ENCODE data around the gene SIGLEC9. TPM values are rescaled to one million over a fixed set of nuclear protein-coding genes. Genes with fewer than 3 reads are reported as not detected.

Gene SIGLEC9
- total and polyA plus RNA-seq, 2 donors: 1.9 to 6.8 TPM

DNA sequence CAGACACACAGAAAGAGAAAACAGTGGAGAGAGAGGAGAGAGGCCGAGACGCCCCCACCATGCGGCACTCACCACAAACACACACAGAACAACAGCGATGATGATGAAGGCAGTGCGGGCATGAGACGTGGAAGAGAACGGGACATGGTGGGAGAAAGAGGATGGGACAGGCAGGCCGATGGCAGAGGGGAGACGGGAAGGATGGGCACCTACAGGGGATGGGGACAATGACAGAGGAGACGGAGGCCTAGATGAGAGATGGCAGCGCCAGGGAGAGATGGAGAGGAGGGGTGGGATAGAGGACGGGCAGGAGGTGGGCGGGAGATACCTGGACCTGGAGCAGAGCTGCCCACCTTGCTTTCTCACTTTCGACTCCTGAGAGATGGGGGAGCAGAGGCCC lies 40.9 kb upstream of the SIGLEC9 start:
- H3K4me1 ChIP-seq (ENCODE audit: control insufficient read depth in 2 of 2, insufficient read depth in 2 of 2, low read length in 2 of 2): no peaks in the 10 kb centered on the region
- no peak overlapping the region for H3K27ac ChIP-seq (ENCODE audit: low read depth in 1 of 2, low read length in 1 of 2)
- no peaks in the 10 kb centered on the region for H3K9me3 ChIP-seq (ENCODE audit: control insufficient read depth in 2 of 2, insufficient read depth in 1 of 2, low read length in 1 of 2)
- H3K4me3 ChIP-seq (ENCODE audit: low read length in 2 of 2): no peak overlapping the region
- H3K27me3 ChIP-seq (ENCODE audit: control insufficient read depth in 2 of 2, insufficient read depth in 1 of 2, low read length in 1 of 2): peaks cover 0 to 3% of the 10 kb centered on the region in 2 donors
- no peaks in the 10 kb centered on the region for H3K36me3 ChIP-seq (ENCODE audit: control insufficient read depth in 2 of 2, insufficient read depth in 2 of 2, low read length in 1 of 2)
- no peak for DNase-seq (ENCODE audit: low read depth in 6 of 9, low spot score in 9 of 9)
- WGBS: 87% methylated on average over 14 of the region's 14 CpGs

DNA sequence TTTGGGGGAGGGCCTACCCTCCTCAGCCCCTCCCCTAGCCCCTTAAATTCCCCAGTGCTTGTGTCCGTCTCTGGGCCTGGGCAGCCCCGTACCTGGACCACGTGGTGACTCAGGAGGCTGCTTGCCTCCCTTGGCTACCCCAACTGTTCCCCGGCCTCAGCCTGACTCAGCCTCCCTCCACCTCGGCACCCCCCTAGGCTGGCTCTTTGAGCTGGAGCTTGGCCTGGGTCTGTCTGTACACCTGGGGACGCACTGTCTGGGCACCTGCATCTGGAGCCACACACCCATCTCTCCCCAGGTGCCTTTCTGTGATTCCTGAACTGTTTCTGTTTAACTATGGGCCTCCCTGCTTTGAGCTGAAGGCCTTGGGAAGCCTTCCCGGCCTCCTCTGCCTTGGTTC lies 40.2 kb upstream of the SIGLEC9 start:
- H3K36me3 ChIP-seq (ENCODE audit: control insufficient read depth in 2 of 2, insufficient read depth in 2 of 2, low read length in 1 of 2): no peaks in the 10 kb centered on the region
- peaks cover 0 to 3% of the 10 kb centered on the region in 2 donors for H3K27me3 ChIP-seq (ENCODE audit: control insufficient read depth in 2 of 2, insufficient read depth in 1 of 2, low read length in 1 of 2)
- WGBS: 86% methylated on average over 7 of the region's 7 CpGs
- DNase-seq (ENCODE audit: low read depth in 6 of 9, low spot score in 9 of 9): no peak
- H3K27ac ChIP-seq (ENCODE audit: low read depth in 1 of 2, low read length in 1 of 2): no peak overlapping the region
- H3K9me3 ChIP-seq (ENCODE audit: control insufficient read depth in 2 of 2, insufficient read depth in 1 of 2, low read length in 1 of 2): no peaks in the 10 kb centered on the region
- no peak overlapping the region for H3K4me3 ChIP-seq (ENCODE audit: low read length in 2 of 2)
- H3K4me1 ChIP-seq (ENCODE audit: control insufficient read depth in 2 of 2, insufficient read depth in 2 of 2, low read length in 2 of 2): no peaks in the 10 kb centered on the region

DNA sequence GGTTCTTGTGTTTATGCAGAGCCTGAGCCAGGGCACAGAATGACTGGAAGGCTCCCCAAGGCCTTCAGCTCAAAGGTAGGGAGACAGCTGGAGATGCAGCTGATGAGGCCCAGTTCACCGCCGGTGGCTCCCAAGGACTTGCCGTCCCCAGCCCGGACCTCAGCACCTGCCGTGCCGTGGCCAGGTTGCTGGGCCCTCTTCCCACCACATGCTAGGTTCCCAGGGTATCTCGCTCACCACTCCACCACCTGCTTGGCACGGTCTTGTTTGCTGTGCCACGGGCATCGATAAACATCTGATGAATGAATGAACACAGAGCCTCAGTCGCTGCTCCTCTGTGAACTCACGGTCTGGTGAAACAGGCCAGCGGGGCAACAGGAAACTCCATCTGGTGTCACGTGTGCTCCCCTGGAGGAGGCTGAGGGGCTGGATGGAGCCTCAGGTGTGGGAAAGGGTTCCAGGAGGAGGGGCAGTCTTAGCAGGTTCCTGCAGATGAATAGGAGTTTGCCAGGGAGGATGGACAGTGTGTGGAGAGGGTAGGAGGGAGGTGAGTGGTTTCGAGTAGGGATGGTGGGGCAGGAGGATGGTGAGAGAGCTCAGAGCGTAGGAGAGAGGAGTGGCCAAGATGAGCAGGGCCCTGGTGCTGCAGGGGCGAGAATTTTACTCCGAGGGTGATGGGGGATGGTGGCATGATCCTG lies 38.4 kb upstream of the SIGLEC9 start:
- WGBS: 92% methylated on average over 18 of the region's 18 CpGs
- H3K36me3 ChIP-seq (ENCODE audit: control insufficient read depth in 2 of 2, insufficient read depth in 2 of 2, low read length in 1 of 2): no peaks in the 10 kb centered on the region
- no peak for DNase-seq (ENCODE audit: low read depth in 6 of 9, low spot score in 9 of 9)
- peaks cover 0 to 3% of the 10 kb centered on the region in 2 donors for H3K27me3 ChIP-seq (ENCODE audit: control insufficient read depth in 2 of 2, insufficient read depth in 1 of 2, low read length in 1 of 2)
- H3K27ac ChIP-seq (ENCODE audit: low read depth in 1 of 2, low read length in 1 of 2): no peak overlapping the region
- no peaks in the 10 kb centered on the region for H3K4me1 ChIP-seq (ENCODE audit: control insufficient read depth in 2 of 2, insufficient read depth in 2 of 2, low read length in 2 of 2)
- no peak overlapping the region for H3K4me3 ChIP-seq (ENCODE audit: low read length in 2 of 2)
- no peaks in the 10 kb centered on the region for H3K9me3 ChIP-seq (ENCODE audit: control insufficient read depth in 2 of 2, insufficient read depth in 1 of 2, low read length in 1 of 2)

DNA sequence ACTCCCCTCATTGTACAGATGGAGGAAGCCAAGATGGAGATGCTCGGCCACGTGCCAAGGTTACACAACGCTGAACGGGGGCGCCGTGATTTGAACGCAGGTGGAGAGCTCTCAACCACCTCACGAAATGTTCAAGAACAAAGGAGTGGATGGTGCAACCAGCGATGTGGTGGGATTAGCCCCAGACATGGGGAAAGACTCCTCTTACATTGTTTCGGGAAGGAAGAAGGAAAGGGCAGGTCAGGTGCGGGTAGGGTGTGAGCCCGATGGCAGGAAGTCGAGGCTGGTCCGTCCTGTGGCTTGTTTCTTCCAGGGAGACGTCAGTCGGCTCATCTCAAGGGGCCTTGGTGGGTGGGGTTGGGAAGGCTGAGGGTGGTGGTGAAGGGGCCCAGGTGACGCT lies 34.9 kb upstream of the SIGLEC9 start:
- WGBS: 94% methylated on average over 17 of the region's 17 CpGs
- no peaks in the 10 kb centered on the region for H3K4me1 ChIP-seq (ENCODE audit: control insufficient read depth in 2 of 2, insufficient read depth in 2 of 2, low read length in 2 of 2)
- H3K4me3 ChIP-seq (ENCODE audit: low read length in 2 of 2): no peak overlapping the region
- H3K27me3 ChIP-seq (ENCODE audit: control insufficient read depth in 2 of 2, insufficient read depth in 1 of 2, low read length in 1 of 2): no peaks in the 10 kb centered on the region
- no peaks in the 10 kb centered on the region for H3K9me3 ChIP-seq (ENCODE audit: control insufficient read depth in 2 of 2, insufficient read depth in 1 of 2, low read length in 1 of 2)
- no peak for DNase-seq (ENCODE audit: low read depth in 6 of 9, low spot score in 9 of 9)
- H3K36me3 ChIP-seq (ENCODE audit: control insufficient read depth in 2 of 2, insufficient read depth in 2 of 2, low read length in 1 of 2): no peaks in the 10 kb centered on the region
- H3K27ac ChIP-seq (ENCODE audit: low read depth in 1 of 2, low read length in 1 of 2): no peak overlapping the region

DNA sequence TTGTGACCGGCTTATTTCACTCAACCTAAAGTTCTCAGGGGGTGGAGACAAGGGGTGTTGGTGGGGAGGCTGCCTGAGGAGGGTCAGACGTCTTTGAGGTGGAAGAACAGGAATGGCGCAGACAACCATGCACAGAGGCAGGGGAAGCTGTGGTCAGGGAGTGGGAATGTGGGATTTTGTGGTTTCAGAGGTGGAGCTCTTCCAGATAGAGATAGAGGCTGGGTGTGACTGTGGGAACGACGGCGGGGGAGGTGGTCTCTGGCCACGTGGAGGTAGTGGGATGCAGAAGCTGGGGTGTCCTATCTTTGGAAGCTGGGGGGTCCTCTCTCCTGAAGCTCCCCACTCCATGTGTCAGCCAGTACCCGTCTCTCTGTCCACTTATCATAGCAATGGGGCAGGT lies 34.2 kb upstream of the SIGLEC9 start:
- no peaks in the 10 kb centered on the region for H3K4me1 ChIP-seq (ENCODE audit: control insufficient read depth in 2 of 2, insufficient read depth in 2 of 2, low read length in 2 of 2)
- H3K36me3 ChIP-seq (ENCODE audit: control insufficient read depth in 2 of 2, insufficient read depth in 2 of 2, low read length in 1 of 2): no peaks in the 10 kb centered on the region
- no peaks in the 10 kb centered on the region for H3K27me3 ChIP-seq (ENCODE audit: control insufficient read depth in 2 of 2, insufficient read depth in 1 of 2, low read length in 1 of 2)
- H3K27ac ChIP-seq (ENCODE audit: low read depth in 1 of 2, low read length in 1 of 2): no peak overlapping the region
- WGBS: 73% methylated on average over 8 of the region's 8 CpGs
- H3K4me3 ChIP-seq (ENCODE audit: low read length in 2 of 2): no peak overlapping the region
- DNase-seq (ENCODE audit: low read depth in 6 of 9, low spot score in 9 of 9): no peak
- H3K9me3 ChIP-seq (ENCODE audit: control insufficient read depth in 2 of 2, insufficient read depth in 1 of 2, low read length in 1 of 2): no peaks in the 10 kb centered on the region

DNA sequence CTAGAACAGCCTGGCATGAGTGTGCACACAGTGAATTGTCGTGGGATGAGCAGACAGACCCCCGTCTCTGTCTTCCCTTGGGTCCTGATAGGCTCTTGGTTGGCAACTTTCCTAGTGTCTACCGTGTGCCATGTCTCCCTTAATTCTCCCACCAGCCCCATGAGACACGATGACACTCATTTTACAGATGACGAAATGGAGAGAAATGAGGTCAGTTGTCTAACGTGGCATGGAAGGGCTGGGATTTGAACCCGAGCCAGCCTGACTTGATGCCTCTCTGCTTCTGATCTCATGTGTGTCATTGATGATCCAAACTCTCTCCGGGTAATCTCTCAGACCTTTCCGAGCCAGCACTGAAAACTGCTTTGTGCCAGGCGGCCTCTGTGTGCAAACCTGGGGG lies 33.6 kb upstream of the SIGLEC9 start:
- Histone ChIP-seq H3K9me3 (ENCODE audit: control insufficient read depth in 2 of 2, insufficient read depth in 1 of 2, low read length in 1 of 2) (no peaks in the 10 kb centered on the region), H3K4me1 (ENCODE audit: control insufficient read depth in 2 of 2, insufficient read depth in 2 of 2, low read length in 2 of 2) (no peaks in the 10 kb centered on the region), H3K27me3 (ENCODE audit: control insufficient read depth in 2 of 2, insufficient read depth in 1 of 2, low read length in 1 of 2) (no peaks in the 10 kb centered on the region), H3K27ac (ENCODE audit: low read depth in 1 of 2, low read length in 1 of 2) (no peak overlapping the region), H3K4me3 (ENCODE audit: low read length in 2 of 2) (no peak overlapping the region), H3K36me3 (ENCODE audit: control insufficient read depth in 2 of 2, insufficient read depth in 2 of 2, low read length in 1 of 2) (no peaks in the 10 kb centered on the region)
- DNase-seq (ENCODE audit: low read depth in 6 of 9, low spot score in 9 of 9): no peak
- WGBS: 93% methylated on average over 10 of the region's 10 CpGs

DNA sequence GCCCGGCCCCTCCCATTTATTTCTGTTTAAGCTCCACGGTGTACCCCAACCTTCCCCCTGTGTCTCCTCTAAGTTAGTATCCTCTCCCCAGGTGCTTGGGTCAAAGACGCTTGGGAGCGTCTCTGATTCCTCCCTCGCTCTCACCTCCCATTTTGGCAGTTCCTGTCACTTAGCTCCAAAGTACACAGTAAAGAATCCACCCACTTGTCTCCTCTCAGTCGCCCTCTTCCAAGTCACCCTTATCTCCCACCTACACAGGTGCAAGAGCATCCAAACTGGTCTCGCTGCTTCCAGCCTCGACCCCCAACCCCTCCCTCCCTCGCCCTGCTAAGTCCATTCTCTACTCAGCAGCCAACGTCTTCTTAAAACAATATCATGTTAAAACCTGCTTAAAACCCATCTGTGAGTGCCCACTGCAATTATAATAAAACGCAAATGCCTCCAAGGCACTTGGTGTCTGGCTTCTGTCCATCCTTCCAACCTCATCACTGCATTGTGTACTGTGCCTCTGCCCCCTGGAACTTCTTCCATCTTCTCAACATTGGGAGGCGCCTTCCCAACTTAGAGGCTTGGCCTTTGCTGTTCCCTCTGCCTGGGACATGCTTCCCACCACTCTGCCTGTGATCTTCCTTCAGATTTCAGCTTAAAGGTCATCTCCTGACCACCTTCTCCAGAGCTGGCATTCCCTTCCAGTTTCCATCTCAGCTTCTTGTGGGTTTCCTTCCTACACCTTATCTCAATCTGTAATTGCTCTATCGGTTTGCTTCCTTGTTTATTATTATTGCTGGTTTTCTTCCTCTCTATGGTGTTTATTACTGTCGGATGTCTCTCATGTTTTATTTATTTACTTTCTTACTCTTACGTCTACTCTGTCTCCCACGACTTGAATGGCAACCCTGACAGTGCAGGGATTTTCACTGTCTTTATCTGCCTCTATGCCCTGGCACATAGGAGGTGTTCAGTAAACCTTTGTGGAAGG lies 32.5 kb upstream of the SIGLEC9 start:
- Histone ChIP-seq H3K27ac (ENCODE audit: low read depth in 1 of 2, low read length in 1 of 2) (no peak overlapping the region), H3K27me3 (ENCODE audit: control insufficient read depth in 2 of 2, insufficient read depth in 1 of 2, low read length in 1 of 2) (no peaks in the 10 kb centered on the region)
- WGBS: 80% methylated on average over 16 of the region's 16 CpGs

DNA sequence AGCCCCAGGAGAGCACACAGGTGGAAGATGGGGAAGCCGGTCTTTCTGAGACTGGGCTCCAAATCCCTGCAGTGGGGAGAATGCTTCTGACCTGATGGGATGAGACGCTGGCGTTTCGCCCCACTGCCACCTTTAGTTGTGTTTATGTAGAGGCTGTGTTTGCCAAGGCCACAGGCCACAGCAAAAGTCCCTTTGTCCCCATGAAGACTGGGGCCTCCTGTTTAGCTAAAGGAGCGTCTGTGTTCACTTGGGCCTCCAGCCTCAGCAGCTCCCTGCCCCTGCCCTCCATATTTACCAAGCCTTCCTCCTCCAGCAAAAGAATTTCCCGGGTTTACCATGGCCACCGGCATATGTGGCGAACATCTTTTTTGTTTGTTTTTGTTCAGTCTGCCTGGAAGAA lies 31.6 kb upstream of the SIGLEC9 start:
- WGBS: 94% methylated on average over 8 of the region's 8 CpGs
- Histone ChIP-seq H3K9me3 (ENCODE audit: control insufficient read depth in 2 of 2, insufficient read depth in 1 of 2, low read length in 1 of 2) (no peaks in the 10 kb centered on the region), H3K4me1 (ENCODE audit: control insufficient read depth in 2 of 2, insufficient read depth in 2 of 2, low read length in 2 of 2) (no peaks in the 10 kb centered on the region), H3K27me3 (ENCODE audit: control insufficient read depth in 2 of 2, insufficient read depth in 1 of 2, low read length in 1 of 2) (no peaks in the 10 kb centered on the region), H3K27ac (ENCODE audit: low read depth in 1 of 2, low read length in 1 of 2) (no peak overlapping the region), H3K4me3 (ENCODE audit: low read length in 2 of 2) (no peak overlapping the region), H3K36me3 (ENCODE audit: control insufficient read depth in 2 of 2, insufficient read depth in 2 of 2, low read length in 1 of 2) (peaks cover 0 to 2% of the 10 kb centered on the region in 2 donors)
- DNase-seq (ENCODE audit: low read depth in 6 of 9, low spot score in 9 of 9): no peak

More for the DNA sequence above, 32.5 kb upstream of the SIGLEC9 start:
- Histone ChIP-seq H3K4me3 (ENCODE audit: low read length in 2 of 2) (no peak overlapping the region), H3K4me1 (ENCODE audit: control insufficient read depth in 2 of 2, insufficient read depth in 2 of 2, low read length in 2 of 2) (no peaks in the 10 kb centered on the region), H3K36me3 (ENCODE audit: control insufficient read depth in 2 of 2, insufficient read depth in 2 of 2, low read length in 1 of 2) (no peaks in the 10 kb centered on the region), H3K9me3 (ENCODE audit: control insufficient read depth in 2 of 2, insufficient read depth in 1 of 2, low read length in 1 of 2) (no peaks in the 10 kb centered on the region)
- no peak for DNase-seq (ENCODE audit: low read depth in 6 of 9, low spot score in 9 of 9)

All from thymus (tissue), 11 donors.